B cell (primary cell): Measurements from ENCODE around the gene VPS35. TPM values are rescaled to one million over a fixed set of nuclear protein-coding genes. Genes with fewer than 3 reads are reported as not detected.

Experiments used
- ATAC-seq: fragments of 200-7000 bp; cut with Tn5 transposase; one replicate; pipeline ENCODE4 v1.10.0; 2021; ENCODE audit warnings: low read depth, mild to moderate bottlenecking, moderate number of reproducible peaks, moderate library complexity
- CTCF ChIA-PET: fragments of 350-600 bp; sonication (Branson Sonifier 250); formaldehyde crosslinking; loops from one replicate; lab custom pipeline; 2021; ENCODE audit warnings: antibody characterized with exemption, inconsistent platforms; lab: Charles Lee
- POLR2A ChIA-PET: fragments of 350-600 bp; sonication (Branson Sonifier 250); formaldehyde crosslinking; loops from one replicate; lab custom pipeline; 2021; ENCODE audit warnings: antibody characterized with exemption; lab: Charles Lee
- DNase-seq: peaks from one replicate; pipeline ENCODE4 v3.0.0; 2013
- H2AFZ ChIP-seq: 2 replicates; pipeline ENCODE4 v1.6.1; 2012; ENCODE audit warnings: mild to moderate bottlenecking, low read depth, low read length; ENCODE audit not compliant: insufficient read depth, poor library complexity, severe bottlenecking
- H3K27ac ChIP-seq, 2 donors: 1 replicate in 1 of 2; 2 replicates in 1 of 2; pipeline ENCODE4 v1.5.1; 2012 to 2013; ENCODE audit warnings: low read length in 2 of 2, mild to moderate bottlenecking in 2 of 2, moderate library complexity in 1 of 2
- H3K27me3 ChIP-seq, 4 experiments: fragments of 200-600 bp in 1 of 4; sonication (generic) in 1 of 4; replicated peaks in 1 of 4; 1 replicate in 2 of 4; 2 replicates in 2 of 4; pipeline versions ENCODE4 v1.6.1 to v1.7.0; 2013 to 2016; ENCODE audit warnings: low read length in 3 of 4, mild to moderate bottlenecking in 2 of 4, mixed read lengths in 1 of 4, moderate library complexity in 1 of 4; ENCODE audit not compliant: insufficient read depth in 4 of 4, control insufficient read depth in 3 of 4; ENCODE audit errors: control extremely low read depth in 1 of 4
- H3K36me3 ChIP-seq, 2 experiments: replicated peaks in 1 of 2; 1 replicate in 1 of 2; 2 replicates in 1 of 2; pipeline versions ENCODE4 v1.6.1 to v1.7.1; 2013; ENCODE audit warnings: low read length in 1 of 2; ENCODE audit not compliant: insufficient read depth in 2 of 2, control insufficient read depth in 1 of 2; ENCODE audit errors: control extremely low read depth in 1 of 2, extremely low read depth in 1 of 2
- H3K4me1 ChIP-seq, 2 donors: fragments of 200-600 bp in 1 of 2; sonication (generic) in 1 of 2; 1 replicate in 1 of 2; 2 replicates in 1 of 2; pipeline versions ENCODE4 v1.5.1 to v1.6.1; 2013 to 2017; ENCODE audit warnings: low read length in 2 of 2; ENCODE audit not compliant: control insufficient read depth in 2 of 2, insufficient read depth in 2 of 2
- H3K4me2 ChIP-seq: replicated peaks from 2 replicates; pipeline ENCODE3; 2012; ENCODE audit warnings: mild to moderate bottlenecking, low read depth, low read length; ENCODE audit not compliant: poor library complexity, severe bottlenecking
- H3K4me3 ChIP-seq, 5 experiments: fragments of 200-600 bp in 1 of 5; sonication (generic) in 1 of 5; 1 replicate in 3 of 5; 2 replicates in 2 of 5; pipeline versions ENCODE4 v1.5.1 to v1.7.0; 2011 to 2016; ENCODE audit warnings: low read length in 4 of 5, mild to moderate bottlenecking in 4 of 5, low read depth in 2 of 5, control low read depth in 1 of 5, moderate library complexity in 1 of 5; ENCODE audit not compliant: insufficient read depth in 1 of 5; ENCODE audit errors: control extremely low read depth in 1 of 5, extremely low read depth in 1 of 5
- H3K79me2 ChIP-seq: fragments of 200-600 bp; sonication (generic); one replicate; pipeline ENCODE4 v1.6.0; 2016; ENCODE audit warnings: low read length; ENCODE audit not compliant: control insufficient read depth, insufficient read depth
- H3K9ac ChIP-seq: fragments of 200-600 bp; sonication (generic); 2 replicates; pipeline ENCODE4 v1.6.1; 2017; ENCODE audit warnings: mild to moderate bottlenecking, low read length, moderate library complexity
- H3K9me3 ChIP-seq, 3 donors: one replicate each; pipeline versions ENCODE4 v1.6.1 to v1.7.1; 2013; ENCODE audit warnings: low read length in 2 of 3; ENCODE audit not compliant: control insufficient read depth in 2 of 3, insufficient read depth in 1 of 3; ENCODE audit errors: control extremely low read depth in 1 of 3
- H4K20me1 ChIP-seq: 2 replicates; pipeline ENCODE4 v1.6.0; 2012; ENCODE audit warnings: mild to moderate bottlenecking, low read length; ENCODE audit not compliant: insufficient read depth, control insufficient read depth, poor library complexity, severe bottlenecking
- H3K27ac Mint-ChIP-seq: one replicate; pipeline ENCODE4 v1.8.0; 2021; ENCODE audit warnings: mixed read lengths
- H3K27me3 Mint-ChIP-seq: one replicate; pipeline ENCODE4 v1.8.0; 2021; ENCODE audit warnings: mixed read lengths
- H3K4me1 Mint-ChIP-seq: one replicate; pipeline ENCODE4 v1.8.0; 2021; ENCODE audit warnings: mixed read lengths
- H3K4me3 Mint-ChIP-seq: one replicate; pipeline ENCODE4 v1.8.0; 2021; ENCODE audit warnings: mixed read lengths
- H3K9me3 Mint-ChIP-seq: one replicate; pipeline ENCODE4 v1.8.0; 2022; ENCODE audit warnings: mixed read lengths; ENCODE audit not compliant: insufficient read depth
- CTCF ChIP-seq: fragments of 200-600 bp; IDR thresholded peaks from one replicate; pipeline ENCODE4 v1.8.0; 2022; ENCODE audit warnings: antibody characterized with exemption, mild to moderate bottlenecking
- EZH2 ChIP-seq: IDR thresholded peaks from 2 replicates; pipeline ENCODE4 v1.6.1; 2012; ENCODE audit warnings: borderline replicate concordance, low read depth, mild to moderate bottlenecking, moderate library complexity, low read length; ENCODE audit not compliant: insufficient read depth, poor library complexity, severe bottlenecking
- WGBS: methylation state at CpG from one replicate; pipeline ENCODE4 v1.1.5; 2013; ENCODE audit warnings: missing lambda C conversion rate; ENCODE audit not compliant: insufficient coverage; 5-methylcytosine and 5-hydroxymethylcytosine counted together
- intact Hi-C: fragments of 100-400 bp; cut with micrococcal nuclease; formaldehyde crosslinking; loops from one replicate; pipeline ENCODE4 v1.10.0; 2022
- polyA plus RNA-seq: library from polyadenylated mRNA; depleted of rRNA; stranded (reverse); fragments of >200 nt; gene quantifications from 2 replicates; pipeline ENCODE4 v1.2.3, GENCODE V29; 2012
- total RNA-seq, 2 donors: library from RNA; stranded (reverse); fragments of 120-200 nt in 1 of 2; gene quantifications; 1 replicate in 1 of 2; 2 replicates in 1 of 2; pipeline versions ENCODE4 v1.2.3 to v1.2.4, GENCODE V29; 2013 to 2022

VPS35 gene
- total and polyA plus RNA-seq, 2 donors (not counting 1 experiment from before 2014, with no cell fraction given), result 9.5 to 120 TPM

- TF ChIP-seq EZH2, result no peak
- no peak for TF ChIP-seq CTCF
- Mint-ChIP-seq H3K27ac (no peak overlapping the region), H3K4me1 (peaks cover 9% of the 10 kb centered on the region), H3K4me3 (no peak overlapping the region), H3K9me3 (no peaks in the 10 kb centered on the region), H3K27me3 (no peaks in the 10 kb centered on the region)
- WGBS, result 100% methylated on average over 2 of the region's 2 CpGs
- H3K79me2 ChIP-seq, result no peaks in the 10 kb centered on the region
- peaks cover 10 to 11% of the 10 kb centered on the region in 2 donors for H3K4me1 ChIP-seq
- H3K27ac ChIP-seq, result no peak overlapping the region
- peaks cover 0 to 4% (median 0%) of the 10 kb centered on the region in 4 experiments for H3K27me3 ChIP-seq
- intact Hi-C loops, result no loop called here
- ATAC-seq (no peak), DNase-seq (no peak)
- no peak overlapping the region for H3K4me3 ChIP-seq
- H3K36me3 ChIP-seq, result no peaks in the 10 kb centered on the region
- ChIA-PET POLR2A (interaction anchor here (0.6 kb wide), 1 partner anchor 230 kb away, joined by 3 read pairs; no protein-coding TSS in a partner anchor), CTCF (no interaction called here)
- H2AFZ ChIP-seq, result no peak overlapping the region
- H3K9me3 ChIP-seq, result no peaks in the 10 kb centered on the region
- H3K9ac ChIP-seq, result no peak overlapping the region
- H3K4me2 ChIP-seq, result no peak overlapping the region
- H4K20me1 ChIP-seq, result no peaks in the 10 kb centered on the region
These were observed 28.7 kb upstream of the VPS35 start for GRCh38 chr16:46717692-46718091.

- Histone ChIP-seq H3K4me1 (peaks cover 15 to 18% of the 10 kb centered on the region in 2 donors), H2AFZ (no peak overlapping the region), H3K36me3 (no peaks in the 10 kb centered on the region), H3K4me2 (no peak overlapping the region), H3K27ac (no peak overlapping the region), H3K79me2 (no peaks in the 10 kb centered on the region), H3K9ac (no peak overlapping the region), H3K27me3 (peaks cover 0 to 4% (median 0%) of the 10 kb centered on the region in 4 experiments), H3K4me3 (no peak overlapping the region), H4K20me1 (no peaks in the 10 kb centered on the region), H3K9me3 (no peaks in the 10 kb centered on the region)
- ATAC-seq, result no peak
- no peaks in the 10 kb centered on the region for H3K27me3 Mint-ChIP-seq
- intact Hi-C loops, result no loop called here
- no peaks in the 10 kb centered on the region for H3K9me3 Mint-ChIP-seq
- ChIA-PET POLR2A (no interaction called here), CTCF (no interaction called here)
- TF ChIP-seq CTCF (no peak), EZH2 (no peak)
- no peak overlapping the region for H3K4me3 Mint-ChIP-seq
- no peak overlapping the region for H3K27ac Mint-ChIP-seq
- 45% methylated on average over 4 of the region's 6 CpGs for WGBS
- peaks cover 14% of the 10 kb centered on the region for H3K4me1 Mint-ChIP-seq
- DNase-seq, result no peak
These were observed 26.9 kb upstream of the VPS35 start for GRCh38 chr16:46715769-46716305.
